Ishikawa (cell line): ENCODE results near the gene FLRT3.

Source experiments
- CEBPB ChIP-seq: IDR thresholded peaks from 2 replicates; pipeline ENCODE4 v1.6.1; 2012
- CREB1 ChIP-seq: IDR thresholded peaks from 2 replicates; pipeline ENCODE4 v1.6.1; 2012; ENCODE audit warnings: low read depth
- EGR1 ChIP-seq: IDR thresholded peaks from 2 replicates; pipeline ENCODE4 v1.6.1; 2012
- EP300 ChIP-seq: IDR thresholded peaks from 2 replicates; pipeline ENCODE4 v1.6.1; 2012; ENCODE audit warnings: borderline replicate concordance
- FOXM1 ChIP-seq: IDR thresholded peaks from 2 replicates; pipeline ENCODE4 v1.6.1; 2012; ENCODE audit warnings: low read depth, borderline replicate concordance
- MAX ChIP-seq: IDR thresholded peaks from 2 replicates; pipeline ENCODE4 v1.6.1; 2012
- NFIC ChIP-seq: IDR thresholded peaks from 2 replicates; pipeline ENCODE4 v1.6.1; 2012
- RAD21 ChIP-seq: IDR thresholded peaks from 2 replicates; pipeline ENCODE4 v1.6.1; 2012; ENCODE audit warnings: low read depth
- REST ChIP-seq: IDR thresholded peaks from 2 replicates; pipeline ENCODE4 v1.6.1; 2012; ENCODE audit warnings: low read depth, mild to moderate bottlenecking
- TAF1 ChIP-seq: IDR thresholded peaks from 2 replicates; pipeline ENCODE4 v1.6.1; 2012; ENCODE audit warnings: low read depth, mild to moderate bottlenecking
- TCF12 ChIP-seq: IDR thresholded peaks from 2 replicates; pipeline ENCODE4 v1.6.1; 2012; ENCODE audit warnings: low read depth
- TEAD4 ChIP-seq: IDR thresholded peaks from 2 replicates; pipeline ENCODE4 v1.6.1; 2012
- USF1 ChIP-seq: IDR thresholded peaks from 2 replicates; pipeline ENCODE4 v1.6.1; 2012
- YY1 ChIP-seq: IDR thresholded peaks from 2 replicates; pipeline ENCODE4 v1.6.1; 2012; ENCODE audit warnings: low read depth
- ZBTB7A ChIP-seq: IDR thresholded peaks from 2 replicates; pipeline ENCODE4 v1.6.1; 2012; ENCODE audit warnings: low read depth

The FLRT3 gene

GRCh38 chr20:14304472-14304871 lies 32.9 kb downstream of the FLRT3 start:
- TF ChIP-seq USF1, result no peak
- TF ChIP-seq REST, result no peak
- TF ChIP-seq TCF12, result no peak
- TF ChIP-seq EP300, result no peak
- no peak for TF ChIP-seq NFIC
- TF ChIP-seq CEBPB, result no peak
- no peak for TF ChIP-seq EGR1
- TF ChIP-seq YY1, result no peak
- TF ChIP-seq CREB1, result no peak
- no peak for TF ChIP-seq TEAD4
- no peak for TF ChIP-seq FOXM1

GRCh38 chr20:14303651-14304050 lies 33.8 kb downstream of the FLRT3 start:
- TF ChIP-seq USF1 (no peak), ZBTB7A (no peak), YY1 (no peak), EP300 (no peak), MAX (no peak), FOXM1 (no peak), EGR1 (no peak), TCF12 (no peak), TEAD4 (no peak)

GRCh38 chr20:14303106-14303505 lies 34.3 kb downstream of the FLRT3 start:
- TF ChIP-seq TAF1 (no peak), TCF12 (no peak), MAX (no peak), USF1 (no peak), TEAD4 (no peak), NFIC (no peak), REST (no peak), FOXM1 (no peak), RAD21 (no peak), EGR1 (no peak), CREB1 (no peak), YY1 (no peak), ZBTB7A (no peak), EP300 (no peak), CEBPB (no peak)

GRCh38 chr20:14299831-14300230 lies 37.6 kb downstream of the FLRT3 start:
- no peak for TF ChIP-seq TCF12
- TF ChIP-seq ZBTB7A, result no peak
- TF ChIP-seq CREB1, result no peak
- no peak for TF ChIP-seq YY1
- TF ChIP-seq RAD21, result no peak
- no peak for TF ChIP-seq CEBPB
- TF ChIP-seq MAX, result no peak
- no peak for TF ChIP-seq EP300

- TF ChIP-seq FOXM1 (no peak), TAF1 (no peak), MAX (no peak), CREB1 (no peak), ZBTB7A (no peak), REST (no peak), EP300 (no peak), EGR1 (no peak), RAD21 (no peak), USF1 (no peak), TCF12 (no peak)
Measured at GRCh38 chr20:14295770-14296309, 41.6 kb downstream of the FLRT3 start.
